Fibroblast of the conjunctiva (primary cell): Measurements from ENCODE around the gene TAS2R46.
"Not testable (repeated sequence)": the region's sequence is repeated elsewhere in the genome, so short reads cannot be mapped to it uniquely, and the experiment has no call there.

Experiments
- DNase-seq: peaks from one replicate; pipeline ENCODE4 v3.0.0-alpha.2; 2010; ENCODE audit warnings: low read depth

Gene TAS2R46, protein sequence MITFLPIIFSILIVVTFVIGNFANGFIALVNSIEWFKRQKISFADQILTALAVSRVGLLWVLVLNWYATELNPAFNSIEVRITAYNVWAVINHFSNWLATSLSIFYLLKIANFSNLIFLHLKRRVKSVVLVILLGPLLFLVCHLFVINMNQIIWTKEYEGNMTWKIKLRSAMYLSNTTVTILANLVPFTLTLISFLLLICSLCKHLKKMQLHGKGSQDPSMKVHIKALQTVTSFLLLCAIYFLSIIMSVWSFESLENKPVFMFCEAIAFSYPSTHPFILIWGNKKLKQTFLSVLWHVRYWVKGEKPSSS

DNA sequence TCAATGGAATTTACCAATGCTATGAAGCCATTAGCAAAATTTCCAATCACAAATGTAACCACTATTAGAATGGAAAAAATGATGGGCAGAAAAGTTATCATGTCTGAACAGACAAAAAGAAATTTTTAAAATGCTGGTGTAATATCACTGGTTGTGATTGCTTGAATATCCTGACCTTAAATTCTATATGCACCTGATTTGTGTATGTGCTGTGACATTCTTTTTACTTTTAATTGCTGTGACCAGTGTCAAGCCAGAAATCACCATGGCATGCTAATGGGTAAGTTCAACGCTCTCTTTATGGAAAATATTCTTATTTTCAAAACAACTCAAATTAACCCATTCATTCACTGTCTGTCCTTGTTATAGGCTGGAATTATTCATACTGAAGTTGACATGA is at the start of gene TAS2R46:
Gene TAS2R46 (minus strand): TSS at position 101 of the 400 bp plus-strand sequence. CDS start 0 bp downstream, at position 101.
- not testable (repeated sequence) for DNase-seq

DNA sequence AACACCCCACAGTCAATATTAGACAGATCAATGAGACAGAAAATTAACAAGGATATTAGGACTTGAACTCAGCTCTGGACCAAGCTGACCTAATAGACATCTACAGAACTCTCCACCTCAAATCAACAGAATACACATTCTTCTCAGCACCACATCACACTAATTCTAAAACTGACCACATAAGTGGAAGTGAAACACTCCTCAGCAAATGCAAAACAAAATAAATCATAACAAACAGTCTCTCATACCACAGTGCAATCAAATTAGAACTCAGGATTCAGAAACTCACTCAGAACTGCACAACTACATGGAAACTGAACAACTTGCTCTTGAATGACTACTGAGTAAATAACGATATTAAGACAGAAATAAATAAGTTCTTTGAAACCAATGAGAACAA is 49.1 kb upstream of the TAS2R46 start:
- not testable (repeated sequence) for DNase-seq

DNA sequence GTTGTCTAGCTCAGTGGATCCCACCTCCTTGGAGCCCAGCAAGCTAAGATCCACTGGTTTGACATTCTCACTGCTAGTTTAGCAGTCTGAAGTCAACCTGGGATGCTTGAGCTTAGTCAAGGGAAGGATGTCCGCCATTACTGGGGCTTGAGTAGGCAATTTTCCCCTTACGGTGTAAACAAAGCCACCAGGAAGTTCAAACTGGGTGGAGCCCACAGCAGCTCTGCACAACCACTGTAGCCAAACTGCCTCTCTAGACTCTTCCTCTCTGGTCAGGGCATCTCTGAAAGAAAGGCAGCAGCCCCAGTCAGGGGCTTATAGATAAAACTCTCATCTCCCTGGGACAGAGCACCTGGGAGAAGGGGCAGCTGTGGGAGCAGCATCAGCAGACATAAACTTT is 46.8 kb upstream of the TAS2R46 start:
- DNase-seq, result no peak

DNA sequence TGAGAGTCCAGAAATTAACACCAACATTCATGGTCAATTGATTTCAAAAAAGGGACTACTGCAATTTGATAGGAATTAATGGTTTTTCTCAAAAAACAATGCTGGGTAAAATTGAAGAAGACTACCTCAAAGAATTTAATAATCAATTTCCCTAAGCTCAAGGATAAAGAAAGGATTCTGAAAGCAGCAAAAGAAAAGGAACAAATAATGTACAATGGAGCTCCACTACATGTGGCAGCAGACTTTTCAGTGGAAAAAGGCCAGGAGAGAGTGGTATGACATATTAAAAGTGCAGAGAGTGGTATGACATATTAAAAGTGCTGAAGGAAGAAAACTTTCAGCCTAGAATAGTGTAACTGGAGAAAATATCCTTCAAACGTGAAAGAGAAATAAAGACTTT is 45.6 kb upstream of the TAS2R46 start:
- DNase-seq, result no peak

DNA sequence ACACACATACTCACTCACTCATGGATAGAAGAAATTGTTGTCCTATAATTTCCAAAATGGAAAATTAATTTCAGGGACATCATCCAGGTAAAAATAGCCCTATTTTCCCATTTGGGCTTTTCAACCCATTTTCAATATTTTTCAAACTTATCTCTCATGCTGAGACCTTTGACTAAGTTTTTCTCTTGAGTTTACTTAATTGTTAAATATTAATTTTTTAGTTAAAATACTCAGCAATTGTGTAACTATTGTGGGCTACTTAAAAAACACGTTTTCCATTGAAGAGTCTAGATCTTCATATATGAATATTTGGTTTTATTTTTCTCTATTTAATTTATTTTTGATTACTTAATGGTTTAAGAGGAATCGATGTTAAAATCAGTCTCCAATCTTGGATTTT is 44.2 kb upstream of the TAS2R46 start:
- no peak for DNase-seq

DNA sequence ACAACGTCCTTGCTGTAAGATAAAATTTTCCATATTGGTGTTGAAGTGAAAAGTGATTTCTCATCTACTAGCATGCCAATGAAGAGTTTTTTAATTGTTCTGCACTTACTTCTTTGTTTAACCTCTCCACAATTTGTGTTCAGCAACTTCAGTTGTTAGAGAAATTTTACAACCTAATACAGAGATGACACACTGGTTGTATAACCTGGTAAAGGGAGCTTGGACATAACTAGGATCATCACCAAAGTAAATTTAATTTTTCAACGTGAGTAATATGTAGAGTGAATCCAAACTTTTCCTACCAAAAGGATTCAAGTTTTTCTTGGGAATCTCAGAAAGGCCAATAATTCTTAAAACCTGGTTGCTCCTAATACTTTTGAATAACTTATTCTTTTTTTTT is 43.5 kb upstream of the TAS2R46 start:
- no peak for DNase-seq

DNA sequence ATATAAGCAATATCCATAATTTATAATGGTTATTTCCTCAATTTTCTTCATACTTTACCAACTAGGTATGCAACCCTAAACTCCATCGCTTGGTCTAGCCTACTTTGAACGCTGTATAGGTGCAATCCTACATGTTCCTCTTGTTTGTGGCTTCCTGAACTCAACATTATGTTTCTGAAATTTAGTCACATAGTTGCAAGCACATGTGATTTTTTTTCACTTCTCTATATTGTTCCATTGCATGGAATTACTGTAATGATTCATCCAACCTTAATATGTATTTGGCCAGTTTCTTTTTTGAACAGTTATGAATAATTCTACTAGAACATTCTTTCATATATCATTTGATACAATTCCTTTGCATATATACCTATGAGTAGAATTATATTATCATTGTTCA is 32.8 kb upstream of the TAS2R46 start:
- not testable (repeated sequence) for DNase-seq

DNA sequence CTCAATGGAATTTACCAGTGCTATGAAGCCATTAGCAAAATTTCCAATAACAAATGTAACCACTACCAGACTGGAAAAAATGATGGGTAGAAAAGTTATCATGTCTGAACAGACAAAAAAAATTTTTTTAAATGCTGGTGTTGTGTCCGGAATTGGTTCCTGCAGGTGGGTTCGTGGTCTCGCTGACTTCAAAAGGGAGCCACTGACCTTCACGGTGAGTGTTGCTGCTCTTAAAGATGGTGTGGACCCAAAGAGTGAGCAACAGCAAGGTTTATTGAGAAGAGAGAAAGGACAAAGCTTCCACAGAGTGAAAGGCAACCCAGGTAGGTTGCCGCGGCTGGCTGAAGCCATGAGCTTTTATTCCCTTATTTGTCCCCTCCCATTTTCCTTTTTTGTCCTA is 30.0 kb upstream of the TAS2R46 start, which contains the start of gene TAS2R43:
Gene TAS2R43 (minus strand): TSS at position 186 of the 400 bp plus-strand sequence. CDS start 84 bp downstream, at position 102.
- DNase-seq, result no peak

DNA sequence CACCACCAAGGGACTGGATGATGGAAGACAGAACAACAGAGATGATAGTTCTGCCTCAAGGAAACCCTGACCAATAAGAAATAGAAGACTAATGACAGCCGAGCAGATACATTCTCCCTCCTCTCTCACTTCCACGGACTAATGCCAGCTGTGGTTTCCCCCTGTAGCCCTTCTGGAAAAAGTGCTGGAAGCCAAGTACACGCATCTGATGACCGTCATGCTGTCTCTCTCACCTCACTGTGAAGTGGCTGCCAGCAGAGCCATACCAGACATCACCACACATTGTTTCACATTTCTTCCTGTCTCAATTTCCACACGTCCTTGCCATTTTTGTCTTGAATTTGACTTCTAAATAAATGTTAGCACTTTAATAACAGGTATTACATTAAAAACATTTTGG is 27.2 kb upstream of the TAS2R46 start:
- DNase-seq, result no peak

DNA sequence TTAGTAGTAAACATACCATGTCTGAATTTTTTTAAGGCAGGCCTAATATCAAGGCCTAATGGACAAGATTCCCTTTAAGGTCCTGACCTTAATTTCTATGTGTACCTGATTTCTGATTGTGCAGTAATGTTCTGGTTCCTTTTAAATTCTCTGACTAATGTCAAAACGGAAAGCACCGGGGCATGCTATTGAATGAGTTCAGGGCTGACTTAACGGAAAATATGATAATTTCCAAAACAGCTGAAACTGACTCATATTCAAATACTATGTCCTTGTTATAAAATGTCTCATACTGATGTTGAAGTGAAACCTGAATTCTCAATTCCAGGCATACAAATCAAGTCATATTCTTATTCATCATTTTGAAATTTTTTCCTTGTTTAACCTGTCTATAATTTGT is 23.3 kb upstream of the TAS2R46 start:
- no peak for DNase-seq

DNA sequence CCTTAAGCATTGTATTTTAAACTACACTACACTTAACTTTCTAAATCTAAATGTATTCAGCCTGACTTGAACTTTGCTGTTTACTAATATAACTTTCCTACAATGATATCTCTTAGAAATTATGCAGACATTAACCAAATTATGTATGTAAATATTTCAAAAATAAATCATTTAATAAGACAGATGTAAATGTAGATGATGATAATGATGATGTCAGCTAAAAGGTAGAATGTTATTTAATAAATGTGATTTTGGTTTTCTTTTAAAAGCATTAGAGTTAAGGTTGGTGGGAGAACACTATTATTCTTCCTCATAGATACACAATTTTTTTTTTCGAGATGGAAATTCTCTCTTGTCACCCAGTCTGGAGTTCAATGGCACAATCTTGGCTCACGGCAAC is 19.9 kb upstream of the TAS2R46 start:
- no peak for DNase-seq

DNA sequence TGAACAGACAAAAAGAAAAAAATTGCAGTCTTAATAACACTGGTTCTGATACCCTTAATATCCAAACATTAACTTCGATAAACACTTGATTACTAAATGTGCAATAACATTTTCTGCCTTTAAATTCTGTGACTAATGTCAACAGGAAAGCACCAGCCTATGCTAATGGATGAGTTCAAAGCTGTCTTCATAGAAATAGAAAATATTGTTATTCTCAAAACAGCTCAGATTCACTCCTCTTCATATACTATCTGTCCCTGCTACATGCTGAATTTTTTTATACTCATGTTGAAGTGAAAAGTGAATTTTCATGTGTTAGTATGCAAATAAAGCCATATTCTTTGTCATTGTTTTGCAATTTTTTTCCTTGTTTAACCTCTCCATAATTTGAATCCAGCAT is 16.2 kb upstream of the TAS2R46 start:
- DNase-seq, result no peak

DNA sequence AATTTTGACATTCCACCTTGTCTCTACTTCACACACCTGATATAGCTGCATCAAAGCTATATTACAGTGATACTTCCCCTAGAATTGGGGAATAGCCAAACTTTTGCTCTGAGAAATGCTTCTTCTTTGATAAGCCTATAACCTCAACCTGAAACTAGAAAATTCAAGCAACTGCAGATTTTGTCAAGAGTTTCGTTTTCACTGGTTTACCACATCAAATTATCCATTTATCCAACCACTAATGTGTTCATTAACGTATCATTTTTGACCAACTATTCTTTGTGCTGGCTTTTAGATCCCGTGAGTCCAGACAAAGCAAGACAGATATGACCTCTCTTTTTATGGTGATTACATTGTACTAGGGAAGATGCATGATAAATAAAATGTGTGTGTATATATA is 13.5 kb upstream of the TAS2R46 start:
- no peak for DNase-seq

DNA sequence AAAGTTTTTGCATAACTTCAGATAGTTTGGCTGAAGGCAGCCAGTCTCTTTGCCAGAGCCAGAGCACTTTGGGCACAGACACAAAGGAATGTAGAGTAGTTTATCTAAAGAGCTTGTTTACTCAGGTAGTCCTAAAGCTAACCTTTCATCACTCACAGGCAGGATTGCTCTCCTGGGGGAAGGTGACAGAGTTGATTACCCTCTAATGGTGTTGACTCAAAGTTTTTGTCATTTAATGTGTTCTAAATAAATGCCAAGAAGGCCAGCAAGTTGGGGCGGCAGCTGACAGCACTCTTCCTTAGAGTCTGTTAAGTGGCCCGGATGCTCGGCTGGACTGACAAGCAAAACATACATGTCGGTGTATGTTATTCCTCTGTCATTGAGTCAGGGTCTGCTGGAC is 9.3 kb upstream of the TAS2R46 start:
- DNase-seq, result no peak

DNA sequence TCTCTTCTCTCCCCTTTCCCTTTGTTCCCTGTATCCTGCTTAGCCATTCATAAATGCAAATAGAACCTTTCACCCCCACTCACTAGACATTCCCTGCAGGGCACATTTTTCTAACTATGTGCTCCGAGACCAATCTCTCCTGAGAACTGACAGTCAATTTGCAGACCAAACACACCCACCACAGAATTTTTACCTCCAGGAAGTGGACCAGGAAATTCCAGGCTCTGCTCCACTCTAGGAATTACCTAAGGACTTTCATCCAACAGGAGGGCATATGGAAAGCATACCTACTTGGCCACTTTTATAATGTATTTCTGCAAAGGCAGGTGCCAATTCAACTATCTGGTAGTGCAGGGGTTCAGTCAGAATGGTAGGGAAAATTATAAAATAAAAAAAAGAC is 8.9 kb upstream of the TAS2R46 start:
- DNase-seq, result no peak

DNA sequence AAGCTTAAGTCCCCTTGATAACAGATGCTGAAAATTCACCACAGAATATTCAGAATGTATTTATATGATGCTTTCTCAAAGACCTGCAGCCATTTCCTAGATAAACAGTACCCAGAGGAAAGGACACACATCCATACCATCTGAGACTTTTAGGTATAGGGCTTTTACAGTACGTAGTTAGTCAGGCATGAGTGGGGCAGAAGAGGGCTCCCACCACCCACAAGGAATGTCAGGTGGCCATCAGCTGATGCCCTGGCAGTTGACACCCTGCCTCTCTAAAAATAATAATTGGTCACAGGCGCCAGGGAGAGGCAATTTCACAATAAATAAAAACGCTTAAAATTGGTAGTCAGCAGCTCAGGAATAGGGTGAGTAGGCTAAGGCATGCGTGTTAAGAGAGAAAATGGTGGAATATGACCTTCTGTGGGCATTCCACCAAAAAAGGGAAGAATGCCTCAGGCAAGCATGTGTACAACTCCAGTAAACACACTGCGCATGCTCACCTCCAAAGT is 7.8 kb upstream of the TAS2R46 start:
- no peak for DNase-seq

DNA sequence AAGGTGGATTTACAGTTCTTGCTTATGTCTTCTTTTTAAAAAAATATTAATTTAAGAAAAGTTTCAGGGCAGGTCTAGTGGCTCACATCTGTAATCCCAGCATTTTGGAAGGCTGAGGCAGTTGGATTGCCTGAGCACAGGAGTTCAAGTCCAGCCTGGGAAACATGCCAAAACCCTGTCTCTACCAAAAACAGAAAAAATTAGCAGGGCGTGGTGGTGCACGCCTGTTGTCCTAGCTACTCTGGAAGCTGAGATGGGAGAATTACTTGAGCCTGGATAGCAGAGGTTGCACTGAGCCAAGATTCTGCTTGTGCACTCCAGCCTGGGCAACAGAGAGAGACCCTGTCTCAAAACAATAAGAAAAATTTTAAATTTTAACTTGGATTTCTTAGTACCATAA is 5.4 kb upstream of the TAS2R46 start:
- DNase-seq, result peak; percentile 5

DNA sequence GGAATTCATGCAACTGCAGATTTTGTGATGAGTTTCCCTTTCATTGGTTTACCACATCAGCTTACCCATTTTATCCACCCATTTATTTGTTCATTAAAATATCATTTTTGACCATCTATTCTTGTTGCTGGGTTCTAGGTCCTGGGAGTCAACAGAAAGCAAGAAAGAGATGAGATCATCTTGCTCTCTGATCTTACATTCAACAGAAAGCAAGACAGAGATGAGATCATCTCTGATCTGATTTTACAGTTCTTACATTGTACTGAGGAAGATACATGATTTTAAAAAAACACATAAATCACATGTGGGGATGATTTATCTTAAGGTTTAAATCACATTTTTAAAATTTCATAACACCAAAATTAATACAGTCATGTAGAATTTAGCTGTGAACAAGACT is 2.3 kb downstream of the TAS2R46 start:
- no peak for DNase-seq

DNA sequence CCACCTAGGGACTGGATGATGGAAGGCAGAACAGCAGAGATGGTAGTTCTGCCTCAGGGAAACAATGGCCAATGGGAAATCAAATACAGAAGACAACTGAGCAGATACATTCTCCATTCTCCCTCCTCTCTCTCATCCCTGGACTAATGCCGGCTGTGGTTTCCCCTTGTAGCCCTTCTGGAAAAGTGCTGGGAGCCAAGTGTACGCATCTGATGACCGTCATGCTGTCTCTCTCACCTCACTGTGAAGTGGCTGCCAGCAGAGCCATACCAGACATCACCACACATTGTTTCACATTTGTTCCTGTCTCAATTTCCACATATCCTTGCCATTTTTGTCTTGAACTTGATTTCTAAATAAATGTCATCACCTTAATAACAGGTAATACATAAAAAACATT is 3.1 kb downstream of the TAS2R46 start:
- DNase-seq, result no peak

DNA sequence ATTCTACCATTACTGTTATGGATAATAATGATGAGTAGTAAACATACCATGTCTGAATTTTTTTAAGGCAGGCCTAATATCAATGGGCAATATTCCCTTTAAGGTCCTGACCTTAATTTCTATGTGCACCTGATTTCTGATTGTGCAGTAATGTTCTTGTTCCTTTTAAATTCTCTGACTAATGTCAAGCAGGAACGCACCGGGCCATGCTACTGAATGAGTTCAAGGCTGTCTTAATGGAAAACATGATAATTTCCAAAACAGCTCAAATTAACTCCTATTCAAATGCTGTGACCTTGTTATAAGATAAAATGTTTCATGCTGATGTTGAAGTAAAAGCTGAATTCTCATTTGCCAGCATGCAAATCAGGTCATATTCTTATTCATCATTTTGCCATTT is 6.8 kb downstream of the TAS2R46 start:
- no peak for DNase-seq

DNA sequence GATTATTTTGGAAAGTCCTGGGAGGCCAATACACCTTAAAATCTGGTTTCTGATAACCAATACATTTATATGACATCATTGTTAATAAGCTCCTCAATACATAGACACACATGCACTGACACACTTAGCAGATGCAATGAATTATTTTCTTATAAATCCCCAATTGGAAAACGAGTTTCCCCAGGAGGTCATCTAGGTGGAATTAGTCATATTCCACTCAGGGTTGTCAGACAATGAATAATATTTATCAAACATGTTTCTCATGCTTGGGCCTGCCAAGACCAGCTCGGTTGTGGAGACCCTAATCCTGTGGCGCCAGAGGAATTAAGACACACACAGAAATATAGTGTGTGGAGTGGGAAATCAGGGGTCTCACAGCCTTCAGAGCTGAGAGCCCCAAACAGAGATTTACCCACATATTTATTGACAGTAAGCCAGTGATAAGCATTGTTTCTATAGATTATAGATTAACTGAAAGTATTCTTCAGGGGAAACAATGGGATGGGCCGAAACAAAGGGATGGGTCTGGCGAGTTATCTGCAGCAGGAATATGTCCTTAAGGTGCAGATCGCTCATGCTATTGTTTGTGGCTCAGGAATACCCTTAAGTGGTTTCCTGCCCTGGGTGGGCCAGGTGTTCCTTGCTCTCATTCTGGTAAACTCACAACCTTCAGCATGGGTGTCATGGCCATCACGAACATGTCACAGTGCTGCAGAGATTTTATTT is 12.1 kb downstream of the TAS2R46 start:
- not testable (repeated sequence) for DNase-seq

DNA sequence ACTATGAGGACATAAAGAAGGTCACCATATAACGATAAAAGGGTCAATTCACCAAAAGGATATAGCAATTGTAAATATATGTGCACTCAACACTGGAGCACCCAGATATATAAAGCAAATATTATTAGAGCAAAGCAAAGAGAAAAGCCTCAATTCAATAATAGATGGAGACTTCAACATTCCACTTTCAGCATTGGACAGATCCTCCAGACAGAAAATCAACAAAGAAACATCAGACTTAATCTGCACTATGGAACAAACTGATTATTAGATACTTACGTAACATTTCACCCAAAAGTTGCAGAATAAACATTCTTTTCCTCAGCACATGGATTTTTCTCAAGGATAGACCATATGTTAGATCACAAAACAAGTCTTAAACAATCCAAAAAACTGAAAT is 20.7 kb downstream of the TAS2R46 start:
- not testable (repeated sequence) for DNase-seq

DNA sequence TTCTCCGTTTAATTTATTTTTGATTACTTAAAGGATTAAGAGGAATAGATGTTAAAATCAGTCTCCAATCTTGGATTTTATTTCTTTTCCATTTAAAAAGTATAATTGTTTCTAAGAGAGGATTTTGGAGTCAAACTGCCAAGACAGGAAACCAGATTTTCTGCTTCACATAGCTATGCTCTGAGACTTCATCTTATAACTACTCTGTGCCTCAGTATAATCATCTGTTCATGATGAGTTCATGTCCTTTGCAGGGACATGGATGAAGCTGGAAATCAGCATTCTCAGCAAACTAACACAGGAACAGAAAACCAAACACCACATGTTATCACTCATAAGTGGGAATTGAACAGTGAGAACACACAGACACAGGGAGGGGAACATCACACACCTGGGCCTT is 21.9 kb downstream of the TAS2R46 start:
- DNase-seq, result no peak
